GM12864 (cell line): ENCODE results near the gene UBXN1.
A peak's percentile ranks its signal among the peaks of the same experiment; 100 is the strongest.

Source experiments
- DNase-seq: peaks from one replicate; pipeline ENCODE4 v3.0.0-alpha.2; 2011; ENCODE audit warnings: low read depth
- H3K4me3 ChIP-seq: 2 replicates; pipeline ENCODE4 v1.5.1; 2011; ENCODE audit warnings: mild to moderate bottlenecking, low read depth, low read length, control low read depth
- CTCF ChIP-seq: IDR thresholded peaks from 2 replicates; pipeline ENCODE4 v1.5.1; 2011; ENCODE audit warnings: low read depth, mild to moderate bottlenecking, moderate library complexity, low read length, control low read depth, inconsistent platforms; ENCODE audit errors: missing control alignments

The UBXN1 gene

DNA sequence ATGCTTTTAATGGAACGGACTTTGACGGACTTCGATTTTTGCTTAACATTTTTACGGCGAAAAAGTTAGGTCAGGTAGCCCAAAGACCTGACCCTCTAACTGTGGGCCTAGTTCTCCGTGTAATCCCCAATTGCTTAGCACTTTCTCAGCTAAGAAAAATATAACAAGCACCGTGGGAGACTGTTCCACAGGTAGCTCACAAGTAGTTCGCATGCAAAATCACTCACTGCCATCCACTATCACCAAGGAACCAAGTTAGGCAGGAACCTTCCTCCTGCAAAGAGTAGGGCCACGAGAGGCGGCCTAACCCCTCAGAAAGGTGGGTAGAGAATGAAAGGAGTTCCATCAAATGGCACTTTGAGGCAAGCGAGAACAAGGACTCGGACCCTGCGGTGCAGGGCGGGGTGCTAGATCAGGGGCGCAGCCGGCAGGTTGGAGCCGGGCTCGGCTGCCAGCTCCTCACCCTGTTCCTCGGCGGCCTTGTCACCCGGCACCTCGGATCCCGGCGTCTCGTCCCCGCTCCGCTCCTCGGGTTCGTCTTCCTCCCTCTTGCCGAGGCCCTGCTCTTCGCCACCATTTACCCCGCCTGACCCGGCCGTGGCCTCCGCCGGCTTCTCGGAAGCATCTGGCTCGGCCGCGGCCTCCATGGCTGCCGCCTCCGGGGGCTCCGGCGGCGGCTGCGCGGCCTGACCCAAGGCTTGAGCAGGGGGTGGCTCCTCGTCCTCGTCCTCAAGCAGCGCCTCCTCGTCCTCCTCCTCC lies 47.5 kb upstream of the UBXN1 start:
- H3K4me3 ChIP-seq = peak overlapping the region; percentile 86
- no peak for TF ChIP-seq CTCF
- no peak for DNase-seq

- peak overlapping the region; percentile 86 for H3K4me3 ChIP-seq
- TF ChIP-seq CTCF = no peak
- DNase-seq = no peak
These were observed 46.8 kb upstream of the UBXN1 start for GRCh38 chr11:62725646-62726045.

DNA sequence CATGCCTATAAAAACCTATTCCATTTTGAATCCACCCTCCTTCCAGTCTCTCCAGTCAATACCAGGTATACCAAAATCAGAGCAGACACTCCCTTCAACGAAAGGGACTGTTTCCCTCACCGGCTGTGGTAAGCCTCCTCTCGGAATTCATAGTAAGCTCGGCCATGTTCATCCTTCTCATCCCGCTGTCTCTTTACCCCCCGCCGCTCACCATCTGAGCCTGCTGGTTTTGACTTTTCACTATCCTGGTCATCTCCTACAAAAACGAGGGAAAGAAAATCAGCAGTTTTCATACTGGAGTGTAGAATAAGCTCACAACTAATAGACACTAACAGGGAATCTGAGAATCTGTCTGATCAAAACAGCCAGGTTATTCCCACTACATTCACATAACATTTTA lies 45.3 kb upstream of the UBXN1 start:
- TF ChIP-seq CTCF = no peak
- no peak for DNase-seq
- peak overlapping the region; percentile 22; the same call in 1 of the 2 replicates for H3K4me3 ChIP-seq

DNA sequence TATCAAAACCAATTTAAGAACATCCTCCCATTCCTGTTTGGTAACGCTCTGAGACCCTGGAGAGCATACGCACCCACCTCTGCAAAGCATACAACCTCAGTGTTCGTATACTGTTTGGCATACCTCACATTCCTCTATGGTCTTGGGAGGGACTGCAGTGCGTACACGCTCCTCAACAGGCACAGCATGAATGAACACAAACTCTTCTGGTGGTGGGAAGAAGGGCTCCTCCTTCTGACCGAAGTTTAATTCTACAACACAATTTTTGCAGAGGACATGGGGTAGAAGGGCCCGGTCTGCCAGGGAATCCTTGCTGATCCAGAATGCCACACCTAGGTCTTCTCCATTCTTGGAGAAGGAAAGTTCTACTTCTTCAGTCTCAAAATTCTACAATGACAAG lies 43.1 kb upstream of the UBXN1 start:
- DNase-seq = no peak
- no peak overlapping the region for H3K4me3 ChIP-seq
- no peak for TF ChIP-seq CTCF

GRCh38 chr11:62719302-62719978 lies 40.6 kb upstream of the UBXN1 start:
- H3K4me3 ChIP-seq = no peak overlapping the region
- no peak for DNase-seq
- no peak for TF ChIP-seq CTCF

GRCh38 chr11:62716816-62717215 lies 37.9 kb upstream of the UBXN1 start:
- H3K4me3 ChIP-seq = no peak overlapping the region
- TF ChIP-seq CTCF = no peak
- DNase-seq = no peak

- DNase-seq = no peak
- TF ChIP-seq CTCF = no peak
These were observed 37.3 kb upstream of the UBXN1 start for GRCh38 chr11:62716206-62716605.

More at GRCh38 chr11:62716206-62716605, 37.3 kb upstream of the UBXN1 start:
- H3K4me3 ChIP-seq = no peak overlapping the region
